IPS DF 6.9 (cell line): Measurements from ENCODE around the gene NOVA2.

Experiments
- DNase-seq: peaks from one replicate; pipeline ENCODE4 v3.0.0-alpha.2; 2013; ENCODE audit warnings: low read depth, low spot score
- H3K27ac ChIP-seq: one replicate; pipeline ENCODE4 v1.5.1; 2013; ENCODE audit warnings: low read length, control low read depth
- H3K27me3 ChIP-seq: 2 replicates; pipeline ENCODE4 v1.6.1; 2013; ENCODE audit warnings: mild to moderate bottlenecking, low read length; ENCODE audit not compliant: control insufficient read depth, insufficient read depth
- H3K36me3 ChIP-seq: 2 replicates; pipeline ENCODE4 v1.6.1; 2013; ENCODE audit warnings: low read length; ENCODE audit not compliant: control insufficient read depth, insufficient read depth
- H3K4me1 ChIP-seq: 2 replicates; pipeline ENCODE4 v1.6.1; 2013; ENCODE audit warnings: low read length; ENCODE audit not compliant: control insufficient read depth, insufficient read depth
- H3K4me3 ChIP-seq: 2 replicates; pipeline ENCODE4 v1.5.1; 2013; ENCODE audit warnings: mild to moderate bottlenecking, low read length
- H3K9me3 ChIP-seq: 2 replicates; pipeline ENCODE4 v1.6.1; 2013; ENCODE audit warnings: low read length, inconsistent platforms; ENCODE audit not compliant: control insufficient read depth, insufficient read depth
- WGBS: extraction: QIAGEN DNeasy Blood & Tissue Kit; methylation state at CpG from one replicate; pipeline ENCODE4 v1.1.7; 2013; ENCODE audit warnings: mixed read lengths, missing lambda C conversion rate; ENCODE audit not compliant: insufficient read length, insufficient coverage; 5-methylcytosine and 5-hydroxymethylcytosine counted together

The NOVA2 gene, protein sequence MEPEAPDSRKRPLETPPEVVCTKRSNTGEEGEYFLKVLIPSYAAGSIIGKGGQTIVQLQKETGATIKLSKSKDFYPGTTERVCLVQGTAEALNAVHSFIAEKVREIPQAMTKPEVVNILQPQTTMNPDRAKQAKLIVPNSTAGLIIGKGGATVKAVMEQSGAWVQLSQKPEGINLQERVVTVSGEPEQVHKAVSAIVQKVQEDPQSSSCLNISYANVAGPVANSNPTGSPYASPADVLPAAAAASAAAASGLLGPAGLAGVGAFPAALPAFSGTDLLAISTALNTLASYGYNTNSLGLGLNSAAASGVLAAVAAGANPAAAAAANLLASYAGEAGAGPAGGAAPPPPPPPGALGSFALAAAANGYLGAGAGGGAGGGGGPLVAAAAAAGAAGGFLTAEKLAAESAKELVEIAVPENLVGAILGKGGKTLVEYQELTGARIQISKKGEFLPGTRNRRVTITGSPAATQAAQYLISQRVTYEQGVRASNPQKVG

DNA sequence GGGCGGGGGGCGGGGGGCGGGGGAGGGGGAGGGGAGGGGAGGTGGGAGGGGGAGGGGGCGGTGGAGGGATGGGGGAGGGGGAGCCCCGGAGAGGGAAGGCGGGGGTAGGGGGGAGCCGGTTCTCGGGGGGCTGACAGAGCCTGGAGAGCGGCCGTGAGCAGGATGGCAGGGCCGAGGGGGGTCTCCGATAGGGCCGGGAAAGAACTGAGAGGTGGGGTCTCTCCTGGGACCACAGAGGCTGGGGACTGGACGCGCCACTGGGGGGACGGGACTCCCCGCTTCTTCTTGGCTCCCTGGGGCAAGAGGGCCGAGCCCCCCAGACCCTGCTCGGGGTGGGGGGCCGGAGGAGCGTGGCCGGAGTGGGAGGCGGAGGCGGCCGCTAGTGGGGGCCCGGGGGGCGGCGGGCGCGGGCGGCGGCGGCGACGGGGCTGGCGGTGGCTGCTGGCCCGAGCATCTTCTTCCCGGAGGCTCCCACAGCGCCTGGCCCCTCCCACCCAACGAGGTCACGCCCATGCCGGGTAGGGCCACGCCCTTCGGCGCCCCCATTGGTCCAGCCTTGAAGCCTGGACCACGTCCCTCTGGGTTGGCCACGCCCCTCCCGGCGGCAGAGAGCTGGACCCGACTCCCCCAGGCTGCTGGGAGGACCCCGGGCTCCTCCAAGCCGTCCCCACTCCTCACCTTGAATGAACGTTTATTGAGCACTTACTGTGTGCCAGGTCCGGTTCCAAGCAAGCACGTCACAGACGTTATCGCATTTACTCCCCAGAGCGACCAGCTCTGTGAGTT lies at the start of gene NOVA2:
TSS of gene NOVA2 (minus strand) at position 313 of the 786 bp plus-strand sequence. CDS start 514 bp downstream, outside the sequence.
- H3K27ac ChIP-seq = no peak within 1 kb of the TSS
- no peaks in the 10 kb centered on the region for H3K36me3 ChIP-seq
- H3K27me3 ChIP-seq = no peaks in the 10 kb centered on the region
- WGBS = no CpG with 5 or more reads among the region's 58 CpGs
- H3K4me1 ChIP-seq = peaks cover 1% of the 10 kb centered on the region; the same call in 1 of the 2 replicates
- peak within 1 kb of the TSS; percentile 71 for H3K4me3 ChIP-seq
- peak; percentile 79 for DNase-seq
- no peaks in the 10 kb centered on the region for H3K9me3 ChIP-seq

DNA sequence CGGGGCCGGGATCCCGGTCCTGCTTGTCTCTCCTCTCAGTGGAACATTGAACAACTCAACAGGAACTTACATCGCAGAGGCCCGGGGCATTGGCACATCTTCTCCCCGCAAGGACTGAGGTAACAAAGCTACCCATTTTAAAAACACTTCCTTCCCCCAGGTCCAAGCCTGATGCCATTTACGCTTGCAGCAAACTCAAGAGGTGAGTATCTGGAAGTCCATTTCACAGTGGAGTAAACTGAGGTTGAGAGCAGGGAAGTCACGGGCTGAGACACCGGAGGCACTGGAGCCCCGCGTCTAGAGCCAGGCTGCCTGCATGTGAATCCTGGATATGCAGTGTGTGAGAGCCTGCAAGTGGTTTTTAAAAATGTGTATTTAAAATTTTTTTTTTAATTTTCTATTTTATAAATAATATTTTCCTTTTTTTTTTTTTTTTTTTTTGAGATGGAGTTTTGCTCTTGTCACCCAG lies 49.7 kb upstream of the NOVA2 start:
- Histone ChIP-seq H3K4me1 (peaks cover 8% of the 10 kb centered on the region), H3K9me3 (no peaks in the 10 kb centered on the region), H3K27me3 (no peaks in the 10 kb centered on the region), H3K4me3 (no peak overlapping the region), H3K36me3 (no peaks in the 10 kb centered on the region), H3K27ac (no peak overlapping the region)
- no CpG with 5 or more reads among the region's 11 CpGs for WGBS
- no peak for DNase-seq

DNA sequence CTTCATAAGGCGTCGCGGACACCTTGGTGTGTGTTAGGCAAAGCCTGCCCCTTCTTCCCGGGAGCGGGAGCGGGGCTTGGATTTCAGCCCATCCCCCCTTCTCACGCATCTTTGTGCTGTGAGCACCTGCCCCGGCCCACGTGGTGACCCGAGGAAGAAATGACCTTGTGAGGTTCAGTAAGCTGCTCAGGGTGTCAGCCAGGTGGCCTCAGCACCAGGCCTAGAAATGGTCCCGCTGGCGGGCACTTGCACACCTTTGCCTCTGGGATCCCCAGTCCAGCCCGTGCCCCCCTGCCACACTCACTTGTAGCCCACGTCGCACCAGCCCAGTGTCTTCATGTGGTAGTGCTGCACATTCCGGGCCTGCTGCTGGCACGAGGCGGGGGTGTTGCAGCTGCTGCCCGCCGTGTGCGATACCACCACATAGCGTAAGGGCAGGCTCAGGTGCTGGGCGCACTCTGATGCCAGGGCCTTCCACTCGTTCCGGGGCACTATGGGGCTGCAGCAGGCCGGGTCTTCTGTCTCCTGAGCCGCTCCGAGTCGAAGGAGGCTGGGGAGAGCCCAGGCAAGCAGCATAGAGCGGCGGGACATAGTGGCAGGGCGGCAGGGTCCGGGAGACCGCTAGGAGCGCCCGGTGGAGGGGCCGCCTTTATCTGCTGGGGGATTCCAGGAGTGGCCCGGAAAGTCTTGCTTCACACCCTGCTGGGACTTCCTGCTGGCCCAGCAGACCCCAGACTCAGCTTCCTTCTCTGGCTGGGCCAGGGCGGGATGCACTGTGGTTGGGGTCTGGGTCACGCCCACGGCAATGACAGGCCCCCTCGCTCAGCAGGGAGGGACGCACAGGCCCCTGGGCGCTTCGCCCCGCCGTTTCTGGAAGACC lies 49.0 kb upstream of the NOVA2 start, which contains the start of gene PGLYRP1:
TSS of gene PGLYRP1 (minus strand) at position 623 of the 880 bp plus-strand sequence. CDS start at position 591, 32 bp downstream.
- Histone ChIP-seq H3K27me3 (no peaks in the 10 kb centered on the region), H3K4me1 (peaks cover 8% of the 10 kb centered on the region), H3K4me3 (no peak within 1 kb of the TSS), H3K9me3 (no peaks in the 10 kb centered on the region), H3K27ac (no peak within 1 kb of the TSS), H3K36me3 (0 out of 2 replicates have a peak, but pooled peaks cover 2% of the 10 kb centered on the region)
- no peak for DNase-seq
- WGBS = no CpG with 5 or more reads among the region's 47 CpGs

DNA sequence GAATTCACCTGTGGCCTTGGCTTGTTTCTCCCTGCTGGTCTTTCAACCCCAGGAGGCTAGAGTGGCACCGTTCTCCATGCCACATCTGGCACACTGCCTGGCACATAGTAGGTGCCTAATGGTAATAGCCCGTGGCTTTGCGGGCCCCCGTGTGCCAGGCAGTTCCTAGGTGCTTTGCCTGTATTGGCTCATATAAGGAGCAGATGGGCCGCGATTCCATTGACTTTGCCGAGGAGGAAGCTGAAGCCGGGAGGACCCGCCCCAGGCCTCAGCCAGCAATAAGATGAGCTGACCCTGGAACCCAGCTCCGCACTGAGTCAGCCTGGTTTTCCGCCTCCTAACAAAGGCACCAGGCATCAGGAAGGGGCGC lies 48.4 kb upstream of the NOVA2 start:
- DNase-seq = no peak
- Histone ChIP-seq H3K9me3 (no peaks in the 10 kb centered on the region), H3K4me3 (no peak overlapping the region), H3K27me3 (no peaks in the 10 kb centered on the region), H3K4me1 (peaks cover 8% of the 10 kb centered on the region), H3K36me3 (0 out of 2 replicates have a peak, but pooled peaks cover 2% of the 10 kb centered on the region), H3K27ac (no peak overlapping the region)
- no CpG with 5 or more reads among the region's 12 CpGs for WGBS

GRCh38 chr19:46021531-46022041 lies 47.9 kb upstream of the NOVA2 start:
- WGBS = no CpG with 5 or more reads among the region's 11 CpGs
- Histone ChIP-seq H3K27ac (no peak overlapping the region), H3K4me3 (no peak overlapping the region), H3K36me3 (0 out of 2 replicates have a peak, but pooled peaks cover 2% of the 10 kb centered on the region), H3K27me3 (no peaks in the 10 kb centered on the region), H3K9me3 (no peaks in the 10 kb centered on the region), H3K4me1 (peaks cover 8% of the 10 kb centered on the region)
- no peak for DNase-seq

DNA sequence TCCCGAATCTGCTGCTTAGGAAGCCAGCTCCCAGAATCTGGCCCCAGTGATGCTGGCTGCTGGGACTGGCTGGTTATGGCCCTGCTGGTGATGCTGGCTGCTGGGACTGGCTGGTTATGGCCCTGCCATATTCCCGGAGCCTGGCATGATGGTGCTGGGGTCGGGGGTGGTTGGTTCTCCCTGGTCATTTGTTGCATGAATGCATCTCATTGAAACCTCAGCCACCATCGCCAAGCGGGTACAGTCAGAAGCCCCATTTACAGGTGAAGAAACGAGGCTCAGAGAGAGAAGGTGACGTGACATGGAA lies 47.1 kb upstream of the NOVA2 start:
- Histone ChIP-seq H3K4me3 (no peak overlapping the region), H3K4me1 (peaks cover 8% of the 10 kb centered on the region), H3K27ac (no peak overlapping the region), H3K36me3 (0 out of 2 replicates have a peak, but pooled peaks cover 2% of the 10 kb centered on the region), H3K27me3 (peaks cover 3% of the 10 kb centered on the region; the same call in 1 of the 2 replicates), H3K9me3 (no peaks in the 10 kb centered on the region)
- WGBS = no CpG with 5 or more reads among the region's 7 CpGs
- no peak for DNase-seq

DNA sequence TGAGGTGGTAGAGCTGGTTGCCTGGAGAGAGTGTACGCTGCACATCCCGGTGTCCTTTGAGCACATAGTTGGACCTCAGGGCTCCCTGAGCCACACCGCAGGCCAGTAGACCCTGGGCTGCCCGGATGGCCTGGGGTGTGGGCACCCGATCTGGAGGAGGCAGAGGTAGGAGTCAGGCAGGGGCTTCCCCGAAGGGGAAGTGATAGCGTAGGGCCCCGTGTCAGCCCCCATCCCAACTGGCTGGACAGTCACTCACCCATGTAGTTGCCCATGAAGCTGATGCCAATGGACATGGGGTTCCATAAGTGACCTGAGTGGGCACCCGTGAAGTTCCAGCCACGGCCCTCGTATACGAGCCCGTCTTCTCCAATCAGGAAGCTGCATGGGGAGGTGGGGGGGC lies 45.6 kb upstream of the NOVA2 start:
- Histone ChIP-seq H3K27me3 (peaks cover 7% of the 10 kb centered on the region; the same call in 1 of the 2 replicates), H3K4me3 (no peak overlapping the region), H3K9me3 (no peaks in the 10 kb centered on the region), H3K36me3 (0 out of 2 replicates have a peak, but pooled peaks cover 2% of the 10 kb centered on the region), H3K4me1 (peaks cover 12% of the 10 kb centered on the region), H3K27ac (no peak overlapping the region)
- DNase-seq = no peak
- no CpG with 5 or more reads among the region's 13 CpGs for WGBS

- H3K27ac ChIP-seq = no peak overlapping the region
- DNase-seq = no peak
- no peaks in the 10 kb centered on the region for H3K9me3 ChIP-seq
- H3K36me3 ChIP-seq = 0 out of 2 replicates have a peak, but pooled peaks cover 2% of the 10 kb centered on the region
- peaks cover 7% of the 10 kb centered on the region; the same call in 1 of the 2 replicates for H3K27me3 ChIP-seq
- no CpG with 5 or more reads among the region's 10 CpGs for WGBS
- no peak overlapping the region for H3K4me3 ChIP-seq
- H3K4me1 ChIP-seq = peaks cover 12% of the 10 kb centered on the region
These were observed 45.1 kb upstream of the NOVA2 start for GRCh38 chr19:46018729-46019251.

DNA sequence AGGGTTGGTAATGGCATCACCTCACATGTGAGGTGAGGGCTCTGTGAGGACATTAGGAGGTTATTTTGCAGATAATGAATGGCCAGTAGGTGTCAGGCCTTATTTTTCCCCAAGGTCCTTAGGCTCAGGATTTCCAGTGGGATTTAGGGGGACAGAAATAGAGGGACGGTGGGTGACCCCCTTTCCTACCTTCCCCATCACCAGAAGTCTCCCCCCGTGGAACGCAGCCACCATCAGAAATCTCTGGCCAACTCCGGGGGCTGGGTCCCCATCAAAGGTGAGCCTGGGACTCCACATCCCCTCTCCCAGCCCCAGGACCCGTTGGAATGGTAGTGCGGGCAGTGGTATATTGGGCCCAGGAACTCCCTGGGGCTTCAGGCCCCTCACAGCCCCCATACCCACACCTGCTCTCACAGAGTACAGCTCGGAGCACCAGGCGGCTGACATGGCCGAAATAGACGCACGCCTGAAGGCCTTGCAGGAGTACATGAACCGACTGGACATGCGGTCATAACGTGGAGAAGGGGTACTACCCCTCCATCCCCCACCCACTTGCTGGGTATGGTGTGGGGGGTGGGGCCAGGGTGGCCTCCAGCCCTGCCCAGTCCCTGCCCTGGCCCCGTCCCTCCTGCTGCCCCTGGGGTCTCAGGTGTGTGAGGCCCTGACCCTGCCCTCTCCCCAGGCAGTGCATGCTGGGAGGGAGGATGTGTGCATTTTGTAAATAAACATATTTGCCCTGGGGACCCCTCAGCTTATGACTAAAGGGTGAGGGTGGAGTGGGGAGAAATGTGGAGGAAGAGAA lies 44.4 kb upstream of the NOVA2 start:
- DNase-seq = no peak
- Histone ChIP-seq H3K4me1 (peaks cover 12% of the 10 kb centered on the region), H3K36me3 (0 out of 2 replicates have a peak, but pooled peaks cover 2% of the 10 kb centered on the region), H3K9me3 (no peaks in the 10 kb centered on the region), H3K27me3 (peaks cover 7% of the 10 kb centered on the region; the same call in 1 of the 2 replicates), H3K4me3 (no peak overlapping the region), H3K27ac (no peak overlapping the region)
- no CpG with 5 or more reads among the region's 15 CpGs for WGBS
